Thyroid gland (tissue), 4 donors: ENCODE measurements around the gene KLK1. TPM values are rescaled to one million over a fixed set of nuclear protein-coding genes. Genes with fewer than 3 reads are reported as not detected.
"Not testable (repeated sequence)": the region's sequence is repeated elsewhere in the genome, so short reads cannot be mapped to it uniquely, and the experiment has no call there.

Experiments used
- DNase-seq, 2 donors: peaks; one replicate each; pipeline ENCODE4 v3.0.0-alpha.2; 2019
- H3K27ac ChIP-seq, 3 donors: fragments of 200-600 bp; sonication (generic); 1 replicate in 2 of 3; 2 replicates in 1 of 3; pipeline ENCODE4 v1.5.1; 2016 to 2019; ENCODE audit warnings: mild to moderate bottlenecking in 1 of 3, moderate library complexity in 1 of 3
- H3K27me3 ChIP-seq: fragments of 200-600 bp; sonication (generic); one replicate; pipeline ENCODE4 v1.5.1; 2019
- H3K36me3 ChIP-seq, 2 donors: fragments of 200-600 bp; sonication (generic); one replicate each; pipeline ENCODE4 v1.5.1; 2016 to 2019
- H3K4me1 ChIP-seq, 2 donors: fragments of 200-600 bp; sonication (generic); one replicate each; pipeline ENCODE4 v1.5.1; 2017 to 2019
- H3K4me3 ChIP-seq, 3 donors: fragments of 200-600 bp; sonication (generic); replicated peaks in 1 of 3; 1 replicate in 2 of 3; 2 replicates in 1 of 3; pipeline ENCODE4 v1.5.1; 2016; ENCODE audit warnings: mild to moderate bottlenecking in 1 of 3
- H3K9me3 ChIP-seq: fragments of 200-600 bp; sonication (generic); one replicate; pipeline ENCODE4 v1.5.1; 2017
- CTCF ChIP-seq, 6 experiments: fragments of 200-600 bp in 3 of 6; fragments of 450-650 bp in 3 of 6; sonication (generic) in 3 of 6; IDR thresholded peaks; one replicate each; pipeline ENCODE4 v1.5.1; 2016 to 2019; ENCODE audit warnings: antibody characterized with exemption in 6 of 6, mild to moderate bottlenecking in 2 of 6, inconsistent platforms in 1 of 6, moderate library complexity in 1 of 6
- POLR2A ChIP-seq, 2 donors: fragments of 450-650 bp; IDR thresholded peaks; one replicate each; pipeline ENCODE4 v1.6.1; 2017; ENCODE audit warnings: antibody characterized with exemption in 2 of 2, mild to moderate bottlenecking in 2 of 2, moderate library complexity in 1 of 2
- WGBS, 2 donors: methylation state at CpG; one replicate each; pipeline ENCODE4 v1.1.5; 2017; 5-methylcytosine and 5-hydroxymethylcytosine counted together
- intact Hi-C: fragments of 100-400 bp; cut with DNase I; formaldehyde crosslinking; loops from one replicate; pipeline ENCODE4 v1.15.1; 2023
- total RNA-seq, 4 donors: library from RNA; depleted of rRNA; stranded (reverse); fragments of >200 nt; gene quantifications; one replicate each; pipeline ENCODE4 v1.2.3, GENCODE V29; 2016

The KLK1 gene
- total RNA-seq, 4 donors from 2014 or later: 0.67 to 6.6 (median 6.1) TPM; not detected in 1

GRCh38 chr19:50779504-50780457 lies 43.8 kb downstream of the KLK1 start:
- Histone ChIP-seq H3K27me3 (peaks cover 19% of the 10 kb centered on the region), H3K36me3 (no peaks in the 10 kb centered on the region), H3K27ac (no peak overlapping the region), H3K4me1 (no peaks in the 10 kb centered on the region), H3K4me3 (no peak overlapping the region), H3K9me3 (no peaks in the 10 kb centered on the region)
- intact Hi-C loops: loop anchor here (10.0 kb wide), 2 partner anchors 245 to 425 kb away; no protein-coding TSS in a partner anchor
- TF ChIP-seq POLR2A (IDR thresholded peaks at IDR 0.05) (no peak), CTCF (IDR thresholded peaks at IDR 0.05) (no peak)
- WGBS, 2 donors: 48 to 61% methylated on average over 8 to 25 of the region's 25 CpGs
- DNase-seq: no peak

DNA sequence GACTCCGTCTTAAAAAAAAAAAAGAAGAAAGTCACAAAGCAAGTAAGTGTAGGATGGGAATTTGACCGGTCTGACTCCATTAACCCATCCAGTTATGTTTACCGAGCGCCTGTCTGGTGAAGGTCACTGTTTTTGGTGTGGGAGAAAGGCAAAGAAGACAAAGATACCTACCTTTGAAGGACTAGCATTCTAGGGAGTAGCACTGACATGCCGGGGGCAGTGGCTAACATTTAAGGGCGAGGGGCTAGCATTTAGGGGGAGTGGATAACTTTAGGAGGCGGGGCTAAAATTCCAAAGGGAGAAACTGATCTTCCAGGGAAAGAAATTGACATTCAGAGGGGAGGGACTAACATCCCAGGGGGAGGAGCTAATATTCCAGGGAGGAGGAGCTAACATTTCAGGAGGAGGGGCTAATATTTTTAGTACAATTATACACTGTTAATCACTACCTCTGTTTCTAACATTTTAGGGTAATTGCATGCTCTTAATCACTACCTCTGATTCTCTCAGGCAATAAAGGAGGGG lies 44.6 kb downstream of the KLK1 start:
- Histone ChIP-seq H3K9me3 (no peaks in the 10 kb centered on the region), H3K4me1 (no peaks in the 10 kb centered on the region), H3K27me3 (peaks cover 19% of the 10 kb centered on the region), H3K4me3 (no peak overlapping the region), H3K27ac (no peak overlapping the region), H3K36me3 (no peaks in the 10 kb centered on the region)
- 59 to 61% methylated on average over 7 of the region's 7 CpGs for whole genome bisulfite sequencing, 2 donors
- intact Hi-C loops: no loop called here
- no peak for TF ChIP-seq POLR2A (IDR thresholded peaks at IDR 0.05)
- no peak for TF ChIP-seq CTCF (IDR thresholded peaks at IDR 0.05)
- no peak for DNase-seq

- 1 to 3% methylated on average over 17 to 25 of the region's 30 CpGs for WGBS, 2 donors
- no peak for DNase-seq
Observed at GRCh38 chr19:50777830-50778303, 45.7 kb downstream of the KLK1 start.

DNA sequence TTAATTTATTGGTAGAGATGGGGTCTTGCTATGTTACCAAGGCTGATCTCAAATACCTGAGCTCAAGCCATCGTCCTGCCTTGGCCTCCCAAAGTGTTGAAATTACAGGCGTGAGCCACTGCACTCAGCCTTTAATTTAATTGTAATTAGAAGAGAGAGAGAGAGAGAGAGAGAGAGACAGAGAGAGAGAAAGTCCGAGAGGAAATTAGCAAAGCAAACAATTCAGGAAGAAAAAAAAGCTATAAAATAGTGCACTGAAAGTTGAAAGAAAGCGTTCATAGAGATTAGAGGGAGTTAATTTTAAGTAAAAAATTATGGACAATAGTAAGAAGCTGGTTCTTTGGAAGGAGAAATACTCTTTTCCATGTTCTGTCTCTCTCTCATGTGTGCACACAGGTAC lies 46.3 kb downstream of the KLK1 start:
- no peak for TF ChIP-seq CTCF (IDR thresholded peaks at IDR 0.05)
- no peak for TF ChIP-seq POLR2A (IDR thresholded peaks at IDR 0.05)
- Histone ChIP-seq H3K36me3 (no peaks in the 10 kb centered on the region), H3K27me3 (peaks cover 19% of the 10 kb centered on the region), H3K4me3 (no peak overlapping the region), H3K27ac (no peak overlapping the region), H3K4me1 (no peaks in the 10 kb centered on the region), H3K9me3 (no peaks in the 10 kb centered on the region)
- 42% methylated on average over 4 of the region's 4 CpGs for WGBS, 2 donors
- intact Hi-C loops: no loop called here
- no peak for DNase-seq

More at GRCh38 chr19:50777830-50778303, 45.7 kb downstream of the KLK1 start:
- no peaks in the 10 kb centered on the region for H3K36me3 ChIP-seq
- H3K4me3 ChIP-seq: no peak overlapping the region
- peaks cover 19% of the 10 kb centered on the region for H3K27me3 ChIP-seq
- H3K4me1 ChIP-seq: no peaks in the 10 kb centered on the region
- no peak for TF ChIP-seq POLR2A (IDR thresholded peaks at IDR 0.05)
- no peak for TF ChIP-seq CTCF (IDR thresholded peaks at IDR 0.05)
- intact Hi-C loops: no loop called here
- H3K9me3 ChIP-seq: no peaks in the 10 kb centered on the region
- H3K27ac ChIP-seq: no peak overlapping the region

- TF ChIP-seq CTCF (IDR thresholded peaks at IDR 0.05): no peak
- no peak for TF ChIP-seq POLR2A (IDR thresholded peaks at IDR 0.05)
- peaks cover 19% of the 10 kb centered on the region for H3K27me3 ChIP-seq
- no peak overlapping the region for H3K4me3 ChIP-seq
- 83 to 84% methylated on average over 5 of the region's 5 CpGs for WGBS, 2 donors
- H3K27ac ChIP-seq: no peak overlapping the region
- no peak for DNase-seq
- H3K9me3 ChIP-seq: no peaks in the 10 kb centered on the region
- intact Hi-C loops: no loop called here
- H3K4me1 ChIP-seq: no peaks in the 10 kb centered on the region
- no peaks in the 10 kb centered on the region for H3K36me3 ChIP-seq
Observed at GRCh38 chr19:50776131-50776530, 47.5 kb downstream of the KLK1 start.

DNA sequence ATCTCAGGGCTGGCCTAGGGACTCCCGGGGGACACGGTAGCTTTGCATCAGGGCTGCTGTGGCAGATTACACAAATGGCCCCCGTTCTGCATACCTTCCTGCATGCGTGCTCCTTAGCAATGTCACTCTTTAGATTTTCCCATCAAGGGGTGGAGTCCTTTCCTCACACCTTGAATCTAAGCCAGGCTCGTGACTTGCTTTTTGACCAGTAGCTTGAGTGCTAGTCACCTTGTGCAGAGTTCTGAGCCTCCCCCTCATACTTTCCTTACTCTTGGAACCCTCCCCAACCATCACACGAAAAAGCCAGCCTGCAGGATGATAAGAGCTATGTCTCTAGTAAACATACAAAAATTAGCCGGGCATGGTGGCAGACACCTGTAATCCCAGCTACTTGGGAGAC lies 50.1 kb downstream of the KLK1 start:
- WGBS, 2 donors: 66 to 83% methylated on average over 7 of the region's 7 CpGs
- H3K27me3 ChIP-seq, DNase-seq, H3K4me1 ChIP-seq, H3K9me3 ChIP-seq, H3K27ac ChIP-seq, H3K36me3 ChIP-seq, H3K4me3 ChIP-seq, intact Hi-C loops: not testable (repeated sequence)

DNA sequence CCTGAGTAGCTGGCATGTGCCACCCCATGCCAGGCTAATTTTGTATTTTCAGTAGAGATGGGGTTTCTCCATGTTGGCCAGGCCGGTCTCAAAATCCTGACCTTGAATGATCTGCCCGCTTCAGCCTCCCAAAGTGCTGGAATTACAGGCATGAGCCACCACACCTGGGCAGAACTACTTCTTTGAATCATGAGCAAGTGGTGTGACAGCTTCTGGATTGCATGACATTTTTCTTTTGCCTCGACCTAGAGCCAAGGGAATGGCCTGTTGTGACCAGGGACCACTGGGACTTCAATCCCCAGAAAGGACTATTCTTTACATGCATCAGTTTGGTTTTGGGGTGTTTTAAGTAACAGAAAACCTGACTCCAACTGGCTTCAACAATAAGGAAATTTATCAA lies 50.7 kb downstream of the KLK1 start:
- intact Hi-C loops, H3K4me3 ChIP-seq, H3K4me1 ChIP-seq, DNase-seq, H3K27ac ChIP-seq, H3K36me3 ChIP-seq, H3K27me3 ChIP-seq, H3K9me3 ChIP-seq: not testable (repeated sequence)
- WGBS, 2 donors: 85 to 90% methylated on average over 3 of the region's 3 CpGs
